ENCODE results near the gene PLXNA2.
A peak's percentile ranks its signal among the peaks of the same experiment; 100 is the strongest.

The PLXNA2 gene, protein sequence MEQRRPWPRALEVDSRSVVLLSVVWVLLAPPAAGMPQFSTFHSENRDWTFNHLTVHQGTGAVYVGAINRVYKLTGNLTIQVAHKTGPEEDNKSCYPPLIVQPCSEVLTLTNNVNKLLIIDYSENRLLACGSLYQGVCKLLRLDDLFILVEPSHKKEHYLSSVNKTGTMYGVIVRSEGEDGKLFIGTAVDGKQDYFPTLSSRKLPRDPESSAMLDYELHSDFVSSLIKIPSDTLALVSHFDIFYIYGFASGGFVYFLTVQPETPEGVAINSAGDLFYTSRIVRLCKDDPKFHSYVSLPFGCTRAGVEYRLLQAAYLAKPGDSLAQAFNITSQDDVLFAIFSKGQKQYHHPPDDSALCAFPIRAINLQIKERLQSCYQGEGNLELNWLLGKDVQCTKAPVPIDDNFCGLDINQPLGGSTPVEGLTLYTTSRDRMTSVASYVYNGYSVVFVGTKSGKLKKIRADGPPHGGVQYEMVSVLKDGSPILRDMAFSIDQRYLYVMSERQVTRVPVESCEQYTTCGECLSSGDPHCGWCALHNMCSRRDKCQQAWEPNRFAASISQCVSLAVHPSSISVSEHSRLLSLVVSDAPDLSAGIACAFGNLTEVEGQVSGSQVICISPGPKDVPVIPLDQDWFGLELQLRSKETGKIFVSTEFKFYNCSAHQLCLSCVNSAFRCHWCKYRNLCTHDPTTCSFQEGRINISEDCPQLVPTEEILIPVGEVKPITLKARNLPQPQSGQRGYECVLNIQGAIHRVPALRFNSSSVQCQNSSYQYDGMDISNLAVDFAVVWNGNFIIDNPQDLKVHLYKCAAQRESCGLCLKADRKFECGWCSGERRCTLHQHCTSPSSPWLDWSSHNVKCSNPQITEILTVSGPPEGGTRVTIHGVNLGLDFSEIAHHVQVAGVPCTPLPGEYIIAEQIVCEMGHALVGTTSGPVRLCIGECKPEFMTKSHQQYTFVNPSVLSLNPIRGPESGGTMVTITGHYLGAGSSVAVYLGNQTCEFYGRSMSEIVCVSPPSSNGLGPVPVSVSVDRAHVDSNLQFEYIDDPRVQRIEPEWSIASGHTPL (N-terminal part only)

DNA sequence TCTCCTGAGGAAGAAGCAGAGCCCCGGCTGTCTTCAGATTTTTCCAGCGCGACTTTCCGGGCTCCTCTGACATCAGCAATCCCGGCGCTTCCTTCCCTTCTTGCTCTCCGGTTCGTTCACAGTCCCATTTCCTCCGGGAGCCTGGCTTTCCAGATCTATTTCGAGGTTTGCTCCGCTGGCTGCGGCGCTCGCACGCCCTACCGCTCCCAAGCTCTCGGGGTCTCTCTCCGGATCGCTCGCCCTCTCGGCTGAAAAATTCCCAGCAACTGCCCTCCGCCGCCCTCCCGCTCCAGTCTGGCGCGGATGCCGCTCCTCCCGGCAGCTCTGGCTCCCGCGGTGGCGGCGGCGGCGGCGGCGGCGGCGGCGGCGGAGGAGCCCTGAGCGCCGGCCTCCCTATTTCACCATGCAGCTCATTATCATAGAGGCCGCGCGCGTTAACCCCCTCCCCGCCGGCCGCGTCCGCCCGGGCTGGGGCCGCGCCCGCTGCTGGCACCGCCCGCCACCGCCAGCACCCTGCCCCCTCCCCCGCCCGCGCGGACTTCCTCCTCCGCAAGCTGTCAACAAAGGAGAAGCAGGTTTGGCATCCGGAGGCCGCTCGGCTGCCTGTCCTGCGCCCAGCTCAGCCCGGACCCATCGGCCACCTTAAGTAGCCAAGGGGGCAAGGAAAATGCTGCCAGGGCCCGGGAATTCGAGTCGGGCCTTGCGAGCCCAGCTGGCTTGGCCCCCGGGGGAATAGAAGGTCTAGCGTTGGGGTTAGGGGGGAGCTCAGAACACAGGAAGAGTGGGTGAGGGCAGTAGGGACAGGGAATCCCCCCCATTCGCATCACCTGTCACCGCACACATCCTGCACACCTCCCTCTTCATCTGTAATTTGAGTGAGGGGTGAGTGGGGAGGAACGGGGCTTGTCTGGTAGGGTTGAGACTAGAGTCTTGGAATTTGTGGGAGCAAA lies at the start of gene PLXNA2:
Gene PLXNA2 (minus strand): TSS at position 418 of the 950 bp plus-strand sequence. CDS start 26,462 bp downstream, outside the sequence.
- DNase-seq: peak; percentile 57 to 65

DNA sequence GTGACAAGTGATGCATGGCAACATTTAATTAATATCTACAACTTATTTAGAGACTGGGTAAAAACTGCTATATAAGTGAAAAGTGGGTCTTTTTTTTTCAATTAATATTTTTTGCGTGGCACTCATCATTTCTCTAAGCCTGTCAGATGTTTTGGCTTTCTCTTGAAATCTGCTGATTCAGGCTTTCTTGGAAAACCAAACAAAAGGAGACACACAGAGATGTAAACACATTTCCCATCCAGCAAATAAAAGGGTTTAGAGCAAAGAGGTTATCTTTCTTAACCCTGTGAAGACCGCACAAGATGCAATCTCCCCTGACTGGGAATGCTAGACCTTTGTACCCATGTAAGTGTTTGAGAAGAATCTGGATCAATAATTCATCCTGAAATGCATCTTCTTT lies 48.7 kb upstream of the PLXNA2 start:
- no peak for DNase-seq

DNA sequence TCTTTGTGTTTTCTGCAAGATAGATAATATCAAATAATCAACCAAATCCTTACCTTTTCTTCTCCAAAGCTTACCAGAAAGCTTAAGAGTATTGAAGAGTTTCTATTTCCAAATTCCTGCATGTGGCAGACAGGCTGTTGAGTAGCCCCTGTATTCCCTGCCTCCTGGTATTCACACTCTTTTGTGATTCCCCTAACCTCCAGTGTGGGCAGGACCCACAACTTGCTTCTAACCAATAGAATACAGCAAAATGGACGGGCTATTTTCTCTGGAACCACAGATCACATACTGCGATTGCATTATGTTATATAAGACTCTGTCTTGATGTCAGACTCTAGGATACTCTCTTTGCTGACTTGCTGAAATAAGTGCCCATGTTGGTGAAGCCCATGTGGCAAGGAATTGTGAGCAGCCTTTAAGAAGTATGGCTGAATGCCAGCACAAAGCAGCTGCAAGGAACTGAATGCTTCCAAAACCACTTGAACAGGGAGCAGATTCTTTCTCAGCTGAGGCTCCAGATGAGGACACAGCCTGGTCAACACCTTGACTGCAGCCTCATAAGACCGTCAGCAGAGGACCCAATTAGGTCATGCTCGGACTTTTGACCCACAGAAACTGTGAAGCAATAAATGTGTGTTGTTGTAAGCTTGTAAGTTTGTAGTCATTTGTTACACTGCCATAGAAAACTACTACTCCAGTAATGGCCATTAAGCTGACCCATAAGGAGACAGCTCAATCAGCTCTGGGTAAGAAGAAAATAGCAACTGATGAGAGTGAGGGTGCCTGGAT lies 47.9 kb upstream of the PLXNA2 start:
- no peak for DNase-seq

DNA sequence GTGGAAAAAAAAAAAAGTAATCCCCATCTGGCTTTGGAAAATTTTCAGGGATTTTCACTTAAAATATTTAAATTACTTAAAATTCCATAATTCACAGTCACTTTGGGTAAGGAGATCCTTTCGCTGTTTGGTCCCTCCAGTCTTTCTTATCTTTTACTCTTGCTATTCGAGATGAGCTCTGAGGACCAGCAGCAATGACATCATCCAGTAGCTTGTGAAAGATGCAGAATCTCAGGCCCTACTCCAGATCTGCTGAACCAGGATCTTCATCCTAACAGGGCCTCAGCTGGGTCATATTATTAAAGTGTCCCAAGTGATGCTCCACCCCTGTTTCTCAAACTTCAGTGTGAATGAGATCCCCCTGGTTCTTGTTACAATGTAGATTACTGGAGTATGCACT lies 46.9 kb upstream of the PLXNA2 start:
- no peak for DNase-seq

DNA sequence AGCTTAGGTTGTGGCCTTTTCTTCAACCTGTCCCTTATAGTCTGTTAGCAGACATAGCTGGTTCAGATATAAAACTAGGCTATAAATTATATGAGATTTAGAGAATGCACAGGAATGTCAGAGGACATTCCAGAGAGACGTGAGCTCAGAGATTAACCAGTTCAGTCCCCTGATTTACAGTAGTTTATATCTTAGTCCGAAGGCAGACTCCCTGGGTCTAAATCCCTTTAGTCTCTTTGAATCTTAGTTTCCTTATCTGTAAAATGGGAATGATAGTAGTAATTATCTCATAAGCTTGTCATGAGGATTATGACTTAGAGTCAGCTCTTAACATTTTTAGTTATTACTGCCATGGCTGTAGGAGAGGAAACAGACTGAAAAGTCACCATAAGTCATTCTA lies 45.5 kb upstream of the PLXNA2 start:
- DNase-seq: no peak

DNA sequence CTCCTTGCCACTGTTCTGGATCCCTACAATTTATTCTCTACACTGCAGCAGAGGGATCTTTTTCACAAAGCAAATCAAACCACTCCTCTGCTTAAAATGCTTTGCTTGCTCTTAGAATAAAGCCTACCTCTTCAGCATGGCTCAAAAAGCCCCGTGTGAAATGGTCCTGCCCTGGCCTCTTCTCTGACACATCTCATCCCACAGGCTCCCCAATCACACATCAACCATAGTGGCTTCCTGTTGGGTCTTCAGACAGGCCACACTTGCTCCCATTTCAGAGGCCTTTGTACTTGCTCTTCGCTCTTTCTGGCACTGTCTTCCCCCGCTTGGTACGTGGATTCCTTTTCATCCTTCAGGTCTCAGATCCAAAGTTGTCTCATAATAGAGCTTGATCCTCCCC lies 44.3 kb upstream of the PLXNA2 start:
- no peak for DNase-seq

DNA sequence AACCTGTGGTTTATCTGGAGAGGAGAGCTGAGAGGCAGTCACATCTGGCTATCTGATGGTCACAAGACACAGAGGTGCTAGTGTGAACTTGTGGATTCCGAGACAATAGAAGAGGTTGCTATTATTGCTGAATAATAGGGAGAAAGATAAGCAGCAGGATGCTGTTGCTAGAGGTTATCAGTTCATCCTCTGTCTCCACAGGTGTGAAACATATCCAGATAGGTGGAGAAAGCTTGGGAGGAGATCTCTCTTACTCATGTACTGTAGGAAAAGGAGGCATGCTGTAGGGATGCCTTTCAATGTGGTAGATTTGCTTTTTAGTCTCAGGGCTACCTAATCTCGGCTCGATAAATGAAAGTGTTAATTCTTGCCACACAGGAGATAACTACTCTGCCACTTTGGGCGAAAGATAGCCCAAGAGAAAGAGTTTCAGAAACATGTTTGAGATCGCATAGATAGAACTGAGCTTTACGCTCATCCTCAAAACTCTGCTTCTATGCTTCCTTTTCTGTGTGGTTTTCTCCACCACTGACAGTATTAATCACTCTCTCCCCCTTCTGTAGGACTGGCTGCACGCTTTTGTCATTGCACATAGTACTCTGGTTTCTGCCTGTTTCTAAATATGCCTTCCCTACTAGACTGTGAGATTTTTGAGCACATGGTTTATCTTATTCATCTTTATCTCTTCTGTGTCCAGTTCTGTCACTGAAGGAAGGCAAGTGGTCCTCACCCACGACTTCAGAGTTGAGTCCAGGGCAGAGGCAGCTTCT lies 36.7 kb upstream of the PLXNA2 start:
- DNase-seq: no peak

DNA sequence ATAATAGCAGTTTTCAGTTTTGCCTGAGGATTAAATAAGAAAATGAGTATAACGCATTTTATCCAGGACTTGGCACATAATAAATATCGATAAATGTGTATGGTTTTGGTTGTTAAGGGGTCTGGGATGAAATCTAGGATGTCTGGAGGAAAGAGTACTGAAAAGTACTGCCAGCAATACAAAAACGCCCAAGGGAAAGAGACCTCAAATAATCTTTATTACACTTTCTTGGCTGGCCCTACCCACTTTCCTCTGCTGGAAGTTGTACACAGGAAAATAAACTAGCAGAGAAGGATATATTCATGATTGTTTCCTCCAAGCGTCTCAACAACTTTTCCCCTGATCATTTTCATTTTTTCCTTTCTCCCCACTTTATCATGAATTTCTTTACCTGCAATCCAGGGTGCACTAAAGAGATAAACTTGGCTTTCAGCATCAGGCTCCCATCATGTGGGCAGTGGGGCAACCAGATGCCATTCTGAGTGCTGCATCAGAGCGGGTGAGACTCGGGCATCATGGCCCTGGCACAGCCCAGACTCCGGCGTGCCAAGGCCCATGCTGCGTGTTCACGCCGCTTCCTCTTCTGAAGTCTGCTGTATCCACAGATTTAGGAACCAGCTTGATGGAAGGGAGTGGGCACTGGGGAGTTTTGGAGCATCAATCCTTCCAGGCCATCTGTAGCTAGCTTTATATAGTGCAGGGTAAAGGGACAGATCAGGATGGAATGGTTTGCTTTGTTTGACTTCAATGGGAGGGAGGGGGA lies 35.8 kb upstream of the PLXNA2 start:
- DNase-seq: no peak

DNA sequence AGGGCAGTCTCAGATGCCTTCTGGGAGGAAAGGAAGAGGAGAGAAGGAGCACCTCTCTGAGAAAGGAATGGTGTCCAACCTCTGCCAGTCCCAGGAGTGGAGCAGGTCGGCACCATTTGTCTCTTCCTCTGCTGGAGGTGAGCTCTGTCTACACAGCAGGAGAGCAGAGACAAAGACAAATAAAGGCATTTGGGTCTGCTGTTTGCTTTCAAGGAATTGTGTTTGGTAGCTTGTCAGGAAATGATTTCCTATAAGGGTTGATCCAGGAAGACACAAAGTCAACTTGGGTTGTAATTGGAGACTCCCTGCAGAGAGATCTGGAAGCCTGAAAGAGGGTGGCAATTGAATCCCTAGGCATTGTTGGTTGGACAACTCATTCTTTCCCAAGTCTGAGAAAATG lies 34.5 kb upstream of the PLXNA2 start:
- DNase-seq: no peak

DNA sequence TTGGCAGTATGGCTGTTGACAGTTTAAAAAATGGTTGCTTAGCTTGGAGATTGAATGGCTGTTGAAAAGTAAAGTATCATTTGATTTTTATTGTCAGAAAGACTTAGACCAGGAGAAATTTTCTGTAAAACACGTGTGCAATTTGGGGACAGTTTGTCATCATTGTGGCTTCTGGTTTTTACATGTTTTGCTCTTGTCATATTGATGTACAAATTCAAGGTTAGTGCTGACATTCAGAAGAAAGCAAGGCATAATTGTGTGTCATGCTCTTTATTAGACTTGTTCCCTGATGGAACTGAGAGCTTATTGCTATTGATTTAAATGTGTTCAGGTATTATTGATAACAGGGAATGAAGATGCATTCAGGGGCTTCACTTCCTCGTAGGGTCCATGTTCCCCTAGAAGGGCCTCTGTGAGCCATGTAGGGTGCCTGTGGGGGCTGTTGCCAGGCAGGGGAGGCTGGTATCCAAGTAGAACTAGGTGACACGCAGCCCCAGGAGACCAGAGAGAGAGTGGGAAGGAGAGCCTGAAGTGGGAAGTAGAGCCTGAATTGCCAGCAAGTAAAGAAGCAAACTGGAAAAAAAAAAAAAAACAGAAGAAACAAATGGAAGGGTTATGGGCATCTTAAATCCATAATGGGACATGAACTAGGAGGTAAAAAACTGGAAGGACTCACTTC lies 32.7 kb upstream of the PLXNA2 start:
- DNase-seq: no peak

DNA sequence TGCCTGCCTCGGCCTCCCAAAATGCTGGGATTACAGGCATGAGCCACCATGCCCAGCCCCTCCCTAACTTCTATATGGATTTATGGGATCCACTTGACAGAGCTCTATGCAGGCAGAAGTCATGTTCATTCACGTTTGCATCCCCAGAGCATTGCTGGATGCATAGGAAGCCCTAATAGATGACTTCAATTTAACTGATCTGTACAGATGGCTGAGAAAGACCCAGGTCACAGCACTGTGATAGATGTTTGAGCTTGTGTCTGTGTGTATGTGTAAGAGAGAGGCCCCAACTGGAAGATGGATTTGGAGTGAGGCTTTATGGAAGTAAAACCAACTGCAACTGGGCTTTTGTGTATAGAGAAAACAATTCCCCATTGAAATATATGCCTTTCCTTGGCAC lies 30.9 kb upstream of the PLXNA2 start:
- DNase-seq: no peak

DNA sequence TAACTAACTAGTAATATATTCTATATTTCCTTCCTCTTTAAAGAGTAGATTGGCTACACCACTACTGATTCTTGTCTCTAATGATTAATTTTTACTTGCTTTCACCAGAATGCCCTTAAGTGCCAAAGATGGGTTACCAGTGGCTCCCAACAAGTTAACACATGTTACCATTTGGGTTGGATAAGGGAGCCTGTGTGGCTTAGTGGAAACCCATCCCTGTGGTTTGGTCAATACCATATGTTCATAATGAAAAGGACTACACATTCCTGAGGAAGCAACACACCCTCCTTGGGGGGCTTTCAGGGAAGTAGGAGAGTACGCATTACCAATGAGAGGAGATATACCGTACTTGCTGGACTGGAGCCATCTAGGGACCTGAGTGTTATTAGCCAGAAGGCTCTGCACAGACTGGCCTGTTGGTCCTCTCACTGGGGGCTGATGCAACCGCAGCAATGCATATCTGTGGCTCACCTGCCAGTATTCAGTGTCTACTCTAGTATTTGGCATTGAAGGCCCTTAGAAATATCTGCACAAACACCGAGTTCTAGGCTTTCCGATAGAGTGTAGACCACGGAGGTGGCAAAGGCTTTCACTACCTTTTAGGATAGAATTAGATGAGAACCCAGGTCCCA lies 29.3 kb upstream of the PLXNA2 start:
- DNase-seq: no peak

DNA sequence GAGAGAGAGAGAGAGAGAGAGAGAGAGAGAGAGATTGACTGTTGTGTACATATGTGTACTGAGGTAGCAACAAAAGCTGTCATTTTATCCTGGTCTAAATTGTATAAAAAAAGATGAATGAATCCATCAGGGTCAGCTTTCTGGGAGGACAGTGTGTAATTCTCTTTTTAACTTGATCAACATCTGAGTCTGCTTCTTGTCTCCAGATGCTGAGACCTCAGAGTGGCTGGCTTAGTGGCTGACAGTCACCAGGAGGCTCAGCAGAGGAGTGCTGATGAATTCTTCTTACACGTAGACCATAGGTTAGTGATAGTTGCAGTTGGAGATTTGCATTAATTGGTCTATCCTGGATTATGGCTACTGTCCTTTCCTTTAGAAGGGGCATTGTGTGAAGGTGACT lies 28.5 kb upstream of the PLXNA2 start:
- no peak for DNase-seq

DNA sequence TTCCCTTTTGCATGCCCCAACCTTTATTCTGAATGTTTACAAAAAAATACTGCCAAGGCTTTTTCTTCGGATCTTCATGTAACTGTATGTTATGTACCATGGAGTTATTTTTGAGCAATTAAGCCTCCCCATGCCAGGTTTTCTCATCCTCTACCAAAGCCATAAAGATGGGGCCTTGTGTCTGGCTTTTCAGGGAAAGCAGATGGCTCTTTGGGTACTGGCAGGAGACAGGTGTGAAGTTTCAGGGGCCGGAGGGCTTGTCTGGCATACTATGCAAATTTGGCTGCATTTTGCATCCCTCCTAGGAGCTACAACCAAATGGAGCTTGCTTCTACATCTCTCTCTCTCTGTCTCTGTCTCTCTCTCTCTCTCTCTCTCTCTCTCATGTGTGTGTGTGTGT lies 28.1 kb upstream of the PLXNA2 start:
- DNase-seq: no peak

DNA sequence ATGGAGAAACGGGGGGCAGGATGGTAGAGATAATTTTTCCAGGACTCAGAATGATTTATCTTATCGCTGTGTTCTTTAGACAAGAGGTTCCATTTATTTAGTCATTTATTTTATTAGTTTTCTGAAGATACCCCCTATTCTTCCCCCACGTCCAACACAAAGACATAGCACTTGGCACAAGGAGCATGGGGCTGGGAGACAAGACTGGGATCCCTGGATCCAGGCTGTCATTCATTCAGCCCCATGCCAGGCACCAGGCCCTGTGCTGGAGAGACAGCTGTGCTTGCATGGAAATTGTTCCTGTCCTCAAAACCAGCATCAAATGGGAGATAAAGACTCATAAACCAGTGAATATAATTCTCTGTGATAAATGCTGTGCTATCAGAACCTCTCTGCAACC lies 27.1 kb upstream of the PLXNA2 start:
- no peak for DNase-seq

DNA sequence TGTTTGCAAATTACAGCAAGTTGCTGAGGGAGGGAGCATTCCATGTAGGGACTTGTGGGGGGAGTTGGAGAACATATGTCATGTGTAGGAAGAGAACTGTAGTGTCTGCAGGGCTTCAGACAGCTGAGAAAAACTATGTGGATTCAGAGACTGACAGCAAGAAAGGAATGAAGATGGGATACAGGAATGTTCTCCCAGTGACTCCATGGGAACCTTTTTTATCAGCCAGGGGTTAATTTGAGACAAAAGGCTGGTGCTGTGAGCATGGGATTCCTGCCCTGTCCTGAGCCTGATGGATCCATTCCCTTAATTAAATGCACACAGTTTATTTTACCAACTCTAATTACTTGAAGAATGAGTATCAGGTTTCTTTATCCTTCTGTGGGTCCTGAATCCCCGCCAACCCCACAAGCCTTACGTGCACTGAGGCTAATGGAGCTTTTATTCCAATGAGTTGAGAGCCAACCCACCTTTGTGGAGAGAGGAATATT lies 26.5 kb upstream of the PLXNA2 start:
- DNase-seq: no peak

DNA sequence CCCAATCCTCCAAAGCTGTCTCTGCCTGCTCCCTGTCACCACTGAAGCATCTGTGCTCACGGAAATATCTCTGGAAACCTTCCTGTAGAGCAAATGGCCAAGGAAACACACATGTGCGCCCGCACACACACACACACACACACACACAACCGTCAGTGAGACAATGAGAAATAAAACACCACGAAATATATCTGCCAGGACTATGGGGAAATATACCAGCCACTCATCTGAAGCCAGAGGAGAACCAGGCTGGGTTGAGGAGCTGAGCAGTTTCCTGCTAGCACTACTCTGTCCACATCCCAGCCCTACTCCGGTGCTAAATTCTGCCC lies 25.1 kb upstream of the PLXNA2 start:
- no peak for DNase-seq

DNA sequence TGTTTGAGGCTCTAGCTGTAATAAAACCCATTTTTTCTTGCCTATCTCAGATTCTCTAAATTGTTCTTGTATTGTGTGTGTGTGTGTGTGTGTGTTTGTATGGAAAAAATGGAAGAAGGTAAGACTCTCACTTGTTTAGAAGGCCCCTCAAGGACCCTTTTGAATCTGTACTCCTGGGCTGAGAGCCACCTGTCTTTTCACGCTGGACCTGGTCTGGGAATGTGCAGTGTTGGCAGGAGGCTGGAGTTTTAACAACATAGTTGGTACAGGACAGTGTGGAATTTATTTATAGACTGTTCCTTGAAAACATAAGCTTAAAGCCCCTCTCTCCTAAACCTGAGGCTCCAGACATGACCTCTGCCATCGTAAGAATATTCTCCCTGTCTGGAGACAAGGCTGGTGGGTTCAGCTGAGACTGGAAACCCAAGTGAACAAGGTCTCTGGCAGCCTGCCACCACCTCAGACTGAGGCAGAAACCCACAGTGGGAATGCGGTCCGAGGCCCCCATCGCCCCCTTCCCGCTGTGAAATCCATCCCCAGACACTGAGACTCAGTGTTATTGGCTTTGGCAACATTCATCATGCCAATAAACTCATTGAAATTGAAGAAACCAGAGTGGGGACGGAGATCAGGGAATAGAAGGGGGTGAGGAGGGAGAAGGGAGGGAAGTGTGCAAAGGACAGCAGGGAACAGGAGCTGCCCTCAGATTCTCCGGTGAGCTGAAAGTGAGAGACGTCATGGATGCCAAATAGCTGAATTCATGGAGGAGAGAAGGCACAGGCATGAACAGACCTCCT lies 24.6 kb upstream of the PLXNA2 start:
- DNase-seq: no peak
